HEK293T (cell line): ENCODE results near the gene MRM2.
"Not testable (repeated sequence)": the region's sequence is repeated elsewhere in the genome, so short reads cannot be mapped to it uniquely, and the experiment has no call there.

ENCODE experiments used
- CTCF ChIA-PET: fragments of 350-600 bp; formaldehyde crosslinking; extraction: SDS; loops from one replicate; lab custom pipeline; 2021; ENCODE audit warnings: antibody characterized with exemption, inconsistent platforms; lab: Yijun Ruan, JAX
- POLR2A ChIA-PET: fragments of 350-600 bp; formaldehyde crosslinking; extraction: SDS; loops from one replicate; lab custom pipeline; 2020; ENCODE audit warnings: antibody characterized with exemption, inconsistent platforms; lab: Yijun Ruan, JAX
- DNase-seq: peaks from one replicate; pipeline ENCODE4 v3.0.0; 2012; ENCODE audit warnings: mixed read lengths; ENCODE audit errors: extremely low spot score
- ARNT ChIP-seq: fragments of 450-650 bp; IDR thresholded peaks from 2 replicates; pipeline ENCODE4 v1.6.1; 2017; ENCODE audit warnings: mild to moderate bottlenecking
- BHLHE40 ChIP-seq: fragments of 450-650 bp; IDR thresholded peaks from 2 replicates; pipeline ENCODE4 v1.6.1; 2016; ENCODE audit warnings: mild to moderate bottlenecking, moderate library complexity, borderline replicate concordance
- CTBP1 ChIP-seq: fragments of 450-650 bp; IDR thresholded peaks from 2 replicates; pipeline ENCODE4 v1.6.1; 2016; ENCODE audit warnings: borderline replicate concordance
- ELF4 ChIP-seq: fragments of 450-650 bp; IDR thresholded peaks from 2 replicates; pipeline ENCODE4 v1.6.1; 2017; ENCODE audit warnings: antibody characterized with exemption
- FOXA1 ChIP-seq: fragments of 450-650 bp; IDR thresholded peaks from 2 replicates; pipeline ENCODE4 v1.6.1; 2016; ENCODE audit warnings: mild to moderate bottlenecking
- FOXK2 ChIP-seq: fragments of 450-650 bp; IDR thresholded peaks from 2 replicates; pipeline ENCODE4 v1.6.1; 2016; ENCODE audit warnings: mild to moderate bottlenecking
- FOXM1 ChIP-seq: fragments of 450-650 bp; IDR thresholded peaks from 2 replicates; pipeline ENCODE4 v1.6.1; 2017; ENCODE audit warnings: mild to moderate bottlenecking, borderline replicate concordance
- HDGF ChIP-seq: fragments of 450-650 bp; IDR thresholded peaks from 2 replicates; pipeline ENCODE4 v1.6.1; 2017; ENCODE audit warnings: antibody characterized with exemption, borderline replicate concordance
- L3MBTL2 ChIP-seq: fragments of 450-650 bp; conservative IDR thresholded peaks from 2 replicates; pipeline ENCODE4 v1.6.1; 2016; ENCODE audit warnings: mild to moderate bottlenecking
- LEF1 ChIP-seq: fragments of 450-650 bp; IDR thresholded peaks from 2 replicates; pipeline ENCODE4 v1.6.1; 2017; ENCODE audit warnings: mild to moderate bottlenecking, borderline replicate concordance
- NFRKB ChIP-seq: fragments of 450-650 bp; IDR thresholded peaks from 2 replicates; pipeline ENCODE4 v1.6.1; 2016; ENCODE audit warnings: mild to moderate bottlenecking, moderate library complexity
- SP1 ChIP-seq: fragments of 450-650 bp; IDR thresholded peaks from 2 replicates; pipeline ENCODE4 v1.6.1; 2017
- SUZ12 ChIP-seq: fragments of 450-650 bp; IDR thresholded peaks from 2 replicates; pipeline ENCODE4 v1.6.1; 2016; ENCODE audit warnings: mild to moderate bottlenecking
- TARDBP ChIP-seq: fragments of 450-650 bp; IDR thresholded peaks from 2 replicates; pipeline ENCODE4 v1.6.1; 2016
- ZNF384 ChIP-seq: fragments of 450-650 bp; IDR thresholded peaks from 2 replicates; pipeline ENCODE4 v1.6.1; 2016
- TF ChIP-seq, protein P1 (sequence below): fragments of 450-650 bp; IDR thresholded peaks from 2 replicates; pipeline ENCODE4 v1.6.1; 2016

MRM2 gene

DNA sequence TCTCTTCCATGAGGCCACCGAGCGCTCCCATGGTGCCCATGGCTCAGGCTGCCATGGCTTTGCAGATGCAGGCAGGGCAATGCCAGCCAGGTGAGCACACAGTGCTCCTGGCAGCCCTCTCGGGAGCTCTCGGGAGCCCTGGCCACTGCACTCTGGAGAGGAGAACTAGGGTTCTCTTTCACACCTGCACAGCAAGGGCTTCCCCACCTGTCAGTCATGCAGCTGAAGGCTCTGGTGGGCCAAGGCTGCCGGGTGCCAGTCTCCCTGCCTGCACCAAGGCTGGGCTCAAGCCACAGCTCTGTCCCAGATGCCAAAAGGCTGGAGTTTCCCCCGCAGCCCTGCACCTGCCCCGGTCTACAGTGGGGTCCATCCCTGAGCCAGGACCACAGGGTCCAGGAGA, 32.7 kb upstream of the MRM2 start:
- DNase-seq, result no peak
- TF ChIP-seq SP1, result no peak
- TF ChIP-seq BHLHE40, result no peak
- TF ChIP-seq NFRKB, result no peak
- TF ChIP-seq FOXM1, result no peak
- no peak for TF ChIP-seq HDGF
- TF ChIP-seq TARDBP, result no peak
- TF ChIP-seq FOXK2, result no peak
- no peak for TF ChIP-seq FOXA1
- no peak for TF ChIP-seq LEF1
- TF ChIP-seq L3MBTL2, result no peak
- TF ChIP-seq, protein P1, sequence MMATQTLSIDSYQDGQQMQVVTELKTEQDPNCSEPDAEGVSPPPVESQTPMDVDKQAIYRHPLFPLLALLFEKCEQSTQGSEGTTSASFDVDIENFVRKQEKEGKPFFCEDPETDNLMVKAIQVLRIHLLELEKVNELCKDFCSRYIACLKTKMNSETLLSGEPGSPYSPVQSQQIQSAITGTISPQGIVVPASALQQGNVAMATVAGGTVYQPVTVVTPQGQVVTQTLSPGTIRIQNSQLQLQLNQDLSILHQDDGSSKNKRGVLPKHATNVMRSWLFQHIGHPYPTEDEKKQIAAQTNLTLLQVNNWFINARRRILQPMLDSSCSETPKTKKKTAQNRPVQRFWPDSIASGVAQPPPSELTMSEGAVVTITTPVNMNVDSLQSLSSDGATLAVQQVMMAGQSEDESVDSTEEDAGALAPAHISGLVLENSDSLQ, result no peak
- no peak for TF ChIP-seq ARNT
- TF ChIP-seq SUZ12, result no peak
- no peak for TF ChIP-seq ZNF384
- TF ChIP-seq ELF4, result no peak
- TF ChIP-seq CTBP1, result no peak
- CTCF ChIA-PET, result no interaction called here
- POLR2A ChIA-PET, result interaction anchor here (0.5 kb wide), 1 partner anchor 56 kb away, joined by 3 read pairs; no protein-coding TSS in a partner anchor

DNA sequence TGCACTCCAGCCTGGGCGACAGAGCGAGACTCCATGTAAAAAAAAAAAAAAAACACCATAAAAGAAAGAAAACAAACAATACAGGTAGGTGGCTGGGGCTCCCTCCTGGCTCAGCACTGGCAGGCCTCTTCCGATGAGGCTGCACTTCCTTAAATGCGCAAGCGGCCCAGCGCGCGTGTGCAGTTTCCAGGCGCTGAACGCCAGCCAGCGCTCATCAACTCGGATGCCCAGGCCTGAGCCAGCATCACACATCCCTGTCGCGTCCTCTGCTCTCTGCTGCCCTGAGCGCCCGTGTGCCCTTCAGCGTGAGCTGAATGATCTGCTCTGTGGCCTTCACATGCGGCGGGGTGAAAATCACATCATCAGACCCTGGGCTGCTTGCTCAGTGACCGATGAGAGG, 31.9 kb upstream of the MRM2 start:
- TF ChIP-seq L3MBTL2, result no peak
- TF ChIP-seq LEF1, result no peak
- no peak for TF ChIP-seq BHLHE40
- TF ChIP-seq FOXA1, result no peak
- no peak for TF ChIP-seq TARDBP
- TF ChIP-seq SP1, result no peak
- TF ChIP-seq ELF4, result no peak
- TF ChIP-seq NFRKB, result no peak
- TF ChIP-seq CTBP1, result no peak
- TF ChIP-seq SUZ12, result no peak
- no peak for TF ChIP-seq ZNF384
- TF ChIP-seq, protein P1, result no peak
- no peak for TF ChIP-seq ARNT
- no peak for TF ChIP-seq HDGF
- TF ChIP-seq FOXM1, result no peak
- no peak for TF ChIP-seq FOXK2
- DNase-seq, result no peak
- CTCF ChIA-PET, result no interaction called here
- POLR2A ChIA-PET, result no interaction called here

DNA sequence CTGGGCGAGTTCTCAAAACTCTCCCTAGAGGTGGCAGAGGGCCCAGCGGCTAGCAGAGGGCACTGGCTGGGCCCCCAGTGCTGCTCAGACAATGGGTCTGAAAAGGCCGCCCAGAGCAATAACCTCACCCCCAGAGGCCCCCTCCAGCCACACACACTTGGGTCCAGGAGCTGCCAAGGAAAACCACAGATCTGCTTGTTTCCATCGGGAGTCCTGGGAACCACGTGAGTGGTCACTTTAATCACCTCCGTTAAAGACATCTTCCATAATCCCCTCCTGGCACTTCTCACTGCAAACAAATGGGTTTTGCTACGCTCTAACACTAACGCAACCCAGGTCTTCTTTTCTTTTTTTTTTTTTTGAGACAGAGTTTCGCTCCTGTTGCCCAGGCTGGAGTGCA, 30.0 kb upstream of the MRM2 start:
- CTCF ChIA-PET, result no interaction called here

DNA sequence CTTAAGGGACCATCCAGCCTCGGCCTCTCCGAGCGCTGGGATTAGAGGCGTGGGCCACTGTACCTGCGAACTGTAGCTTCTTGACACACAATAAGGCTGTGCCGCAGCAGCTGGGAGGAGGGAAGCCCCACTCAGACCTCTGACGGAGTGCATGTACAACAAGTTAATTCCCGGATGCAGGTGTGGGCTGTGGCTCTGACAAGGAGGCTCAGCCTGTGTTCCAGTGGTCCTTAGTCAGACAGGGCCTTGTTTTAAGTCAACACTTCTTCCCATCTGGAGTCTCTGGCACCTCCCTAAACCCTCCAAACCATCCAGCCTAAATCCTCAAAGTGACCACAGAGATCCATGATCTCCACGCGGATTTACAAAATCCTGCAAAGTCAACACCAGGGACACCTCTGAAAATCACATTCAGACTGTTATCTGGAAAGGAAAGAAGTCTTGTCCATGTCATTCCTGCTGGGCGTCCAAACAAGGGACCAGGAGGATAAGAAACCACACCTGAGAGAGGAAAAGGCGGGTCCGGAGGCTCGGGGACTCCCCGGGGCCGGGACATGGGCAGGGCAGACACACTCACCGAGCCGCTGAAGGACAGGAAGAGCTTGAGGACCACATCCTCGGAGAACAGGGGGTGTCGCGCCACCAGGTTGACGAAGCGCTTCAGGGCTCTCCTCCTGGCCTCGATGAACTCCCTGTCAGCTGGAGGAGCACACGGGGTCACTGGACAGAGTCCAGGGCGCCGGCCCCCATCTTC, 29.4 kb upstream of the MRM2 start:
- DNase-seq, result no peak
- TF ChIP-seq L3MBTL2 (no peak), SP1 (no peak), LEF1 (no peak), CTBP1 (no peak)
- POLR2A ChIA-PET, result no interaction called here
- CTCF ChIA-PET, result no interaction called here

More for the DNA sequence above, 30.0 kb upstream of the MRM2 start:
- DNase-seq, result no peak
- no peak for TF ChIP-seq FOXK2
- no peak for TF ChIP-seq SUZ12
- TF ChIP-seq L3MBTL2, result no peak
- TF ChIP-seq TARDBP, result no peak
- TF ChIP-seq CTBP1, result no peak
- TF ChIP-seq BHLHE40, result no peak
- no peak for TF ChIP-seq HDGF
- TF ChIP-seq FOXM1, result no peak
- no peak for TF ChIP-seq SP1
- no peak for TF ChIP-seq ZNF384
- TF ChIP-seq ARNT, result no peak
- no peak for TF ChIP-seq ELF4
- TF ChIP-seq LEF1, result no peak
- no peak for TF ChIP-seq NFRKB
- TF ChIP-seq, protein P1, result no peak
- no peak for TF ChIP-seq FOXA1
- POLR2A ChIA-PET, result no interaction called here

DNA sequence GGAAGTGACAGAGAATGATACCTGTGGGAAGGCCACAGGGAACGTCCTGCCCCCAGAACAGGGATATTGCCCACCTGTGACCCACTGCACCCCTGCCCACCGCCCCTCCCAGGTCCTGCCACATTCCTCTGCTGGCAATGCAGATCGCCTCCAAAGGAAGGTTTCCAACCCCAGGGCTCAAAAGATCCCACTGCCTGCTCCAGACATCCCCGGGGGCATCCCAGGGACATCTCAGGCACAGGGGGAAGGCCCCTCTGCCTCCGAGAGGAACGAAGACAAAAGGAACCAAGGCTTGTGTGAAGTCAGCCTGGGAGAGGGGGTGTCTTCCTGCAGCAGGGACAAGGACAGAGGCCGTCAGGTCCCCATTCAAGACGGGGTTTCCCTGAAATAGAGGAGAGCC, 28.5 kb upstream of the MRM2 start:
- ChIA-PET POLR2A (no interaction called here), CTCF (no interaction called here)
- TF ChIP-seq CTBP1, result no peak
- TF ChIP-seq ARNT, result no peak
- no peak for TF ChIP-seq FOXA1
- no peak for DNase-seq

DNA sequence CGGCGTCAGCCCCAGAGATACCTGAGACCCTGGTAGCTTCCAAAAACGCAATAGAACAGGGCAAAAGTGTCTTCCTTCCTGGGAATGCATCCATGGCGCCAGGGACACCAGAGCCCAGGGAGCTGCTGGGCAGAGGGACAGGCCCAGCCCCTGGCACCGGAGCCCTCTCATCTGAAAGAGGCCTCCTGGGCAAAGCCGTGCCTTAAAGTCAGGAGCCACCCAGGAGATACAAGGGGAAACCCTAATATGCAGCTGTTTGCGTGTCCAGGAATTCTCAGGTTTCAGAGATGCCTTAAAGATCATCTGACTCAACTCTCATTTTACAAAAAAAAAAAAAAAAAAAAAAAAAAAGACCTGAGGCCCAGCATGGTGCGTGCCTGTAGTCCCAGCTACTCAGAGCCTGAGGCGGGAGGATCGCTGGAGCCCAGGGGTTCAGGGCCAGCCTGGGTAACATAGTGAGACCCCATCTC, 28.0 kb upstream of the MRM2 start:
- ChIA-PET POLR2A (no interaction called here), CTCF (interaction anchor here (0.6 kb wide), 1 partner anchor 481 kb away, joined by 3 read pairs; no protein-coding TSS in a partner anchor)
- DNase-seq, result no peak
- no peak for TF ChIP-seq SP1
- TF ChIP-seq TARDBP, result no peak
- peak; percentile 49; the same call in 1 of the 2 replicates for TF ChIP-seq ZNF384
- TF ChIP-seq L3MBTL2, result no peak
- no peak for TF ChIP-seq NFRKB
- no peak for TF ChIP-seq SUZ12
- TF ChIP-seq, protein P1, result no peak
- no peak for TF ChIP-seq CTBP1
- no peak for TF ChIP-seq FOXM1

DNA sequence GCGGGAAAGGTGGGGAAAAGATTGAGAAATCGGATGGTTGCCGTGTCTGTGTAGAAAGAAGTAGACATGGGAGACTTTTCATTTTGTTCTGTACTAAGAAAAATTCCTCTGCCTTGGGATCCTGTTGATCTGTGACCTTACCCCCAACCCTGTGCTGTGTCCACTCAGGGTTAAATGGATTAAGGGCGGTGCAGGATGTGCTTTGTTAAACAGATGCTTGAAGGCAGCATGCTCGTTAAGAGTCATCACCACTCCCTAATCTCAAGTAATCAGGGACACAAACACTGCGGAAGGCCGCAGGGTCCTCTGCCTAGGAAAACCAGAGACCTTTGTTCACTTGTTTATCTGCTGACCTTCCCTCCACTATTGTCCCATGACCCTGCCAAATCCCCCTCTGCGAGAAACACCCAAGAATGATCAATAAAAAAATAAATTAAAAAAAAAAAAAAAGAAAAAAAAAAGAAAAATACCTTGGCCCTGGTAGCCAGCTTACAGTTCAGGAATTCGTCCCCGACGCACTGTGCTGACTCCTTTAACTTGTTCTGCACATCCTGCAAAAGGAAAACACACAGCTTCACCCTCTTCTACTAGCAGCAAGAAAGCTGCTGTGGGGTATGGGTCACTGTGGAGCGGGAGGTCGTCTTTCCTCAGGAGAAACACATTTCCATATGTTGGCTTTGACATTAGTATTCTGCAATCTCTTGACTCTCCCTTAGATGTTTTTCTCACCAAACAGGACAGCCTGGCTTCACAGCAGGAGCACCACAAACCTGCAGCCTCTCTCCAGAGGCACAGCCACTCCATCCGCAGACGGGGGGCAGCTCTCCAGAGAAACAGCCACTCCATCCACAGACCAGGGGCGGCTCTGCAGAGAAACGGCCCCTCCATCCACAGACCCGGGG, 27.3 kb upstream of the MRM2 start:
- CTCF ChIA-PET, result interaction anchor here (0.6 kb wide), 1 partner anchor 480 kb away, joined by 3 read pairs; no protein-coding TSS in a partner anchor
- DNase-seq, result not testable (repeated sequence)

More for the DNA sequence above, 27.3 kb upstream of the MRM2 start:
- POLR2A ChIA-PET, result not testable (repeated sequence)
